Measurements from ENCODE around the gene ARL3. TPM values are rescaled to one million over a fixed set of nuclear protein-coding genes. Genes with fewer than 3 reads are reported as not detected.
A peak's percentile ranks its signal among the peaks of the same experiment; 100 is the strongest.

ARL3 gene
- total RNA-seq, 2 donors from 2014 or later: 5.7 to 6.8 TPM

DNA sequence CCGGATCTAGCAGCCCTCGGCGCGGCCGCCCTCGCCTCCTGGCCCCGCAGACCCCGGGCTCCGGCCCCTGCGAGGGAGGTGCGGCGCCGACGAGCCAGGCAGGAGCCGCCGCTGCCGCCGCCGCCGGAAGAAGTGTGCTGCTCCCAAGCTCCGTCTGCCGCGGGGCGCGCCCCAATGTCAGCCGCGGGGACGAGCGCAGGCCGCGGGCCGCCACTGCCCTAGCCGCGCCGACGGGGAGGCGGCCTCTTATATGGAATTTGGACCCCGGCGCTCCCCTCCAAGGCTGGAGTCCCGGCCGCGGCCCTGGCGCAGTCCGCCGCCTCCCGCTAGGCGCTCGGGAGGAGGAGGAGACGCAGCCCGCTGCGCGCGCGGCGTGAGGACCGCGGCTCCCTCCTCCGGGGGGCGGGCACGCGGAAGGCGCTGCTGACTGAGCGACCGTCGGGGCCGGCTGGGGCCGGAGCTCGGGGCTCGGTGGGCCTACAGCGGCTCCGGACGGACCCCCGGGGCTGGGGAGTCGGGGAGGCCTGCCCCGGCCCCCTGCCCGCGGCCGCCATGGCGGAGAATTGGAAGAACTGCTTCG is 70.0 kb downstream of the ARL3 start, which contains the start of gene TRIM8:
Gene TRIM8 (plus strand): TSS at position 414 of the 580 bp plus-strand sequence. CDS start 139 bp downstream, at position 553.
- ATAC-seq (no peak), DNase-seq (ENCODE audit: low spot score in 2 of 2) (peak; percentile 68 to 72)
- Mint-ChIP-seq H3K9me3 (no peaks in the 10 kb centered on the region), H3K36me3 (peaks cover 9 to 23% of the 10 kb centered on the region in 2 donors), H3K27ac (peak within 1 kb of the TSS; percentile 87 to 98)

DNA sequence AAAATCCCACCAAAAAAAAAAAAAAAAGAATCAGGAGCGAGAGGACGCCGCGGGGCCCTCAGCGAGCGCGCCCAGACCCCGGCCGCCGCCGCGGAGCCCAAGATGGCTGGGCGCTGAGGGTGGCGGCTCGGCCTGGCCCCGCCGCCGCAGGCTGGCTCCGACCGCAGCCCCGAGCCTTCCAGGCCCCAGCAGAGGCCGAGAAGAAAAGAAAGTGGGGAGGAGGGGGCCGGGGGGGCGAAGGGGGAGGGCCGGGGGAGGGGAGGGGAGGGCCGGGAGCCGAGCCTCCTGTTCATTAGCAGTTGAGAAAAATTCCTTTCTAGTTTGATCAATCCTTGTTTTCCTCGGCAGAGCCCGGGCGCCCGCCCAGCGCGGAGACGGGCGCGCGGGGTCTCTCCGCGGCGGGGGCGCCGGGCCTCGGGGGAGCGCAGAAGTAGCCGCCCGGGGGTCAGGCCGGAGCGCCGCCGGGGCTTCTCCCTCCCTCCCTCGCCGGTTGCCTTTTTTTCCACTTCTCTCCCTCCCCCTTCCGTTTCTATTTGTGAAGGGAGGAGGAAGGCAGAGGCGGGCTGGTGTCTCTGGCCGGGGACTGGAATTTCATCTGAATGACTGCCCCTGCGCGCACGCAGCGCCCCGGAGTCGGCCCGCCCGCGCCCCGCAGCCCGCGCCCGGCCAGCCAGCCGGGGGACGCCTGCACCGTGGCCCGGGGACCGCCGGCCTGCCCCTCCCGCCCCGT is 70.7 kb downstream of the ARL3 start:
- Mint-ChIP-seq H3K36me3 (peaks cover 9 to 23% of the 10 kb centered on the region in 2 donors), H3K9me3 (no peaks in the 10 kb centered on the region), H3K27ac (peak overlapping the region; percentile 81 to 91)
- DNase-seq (ENCODE audit: low spot score in 2 of 2) (peak in 1 of 2 donors; percentile 70), ATAC-seq (no peak)

- ATAC-seq (no peak), DNase-seq (ENCODE audit: low spot score in 2 of 2) (peak in 1 of 2 donors; percentile 22)
- H3K36me3 Mint-ChIP-seq: peaks cover 9 to 23% of the 10 kb centered on the region in 2 donors
- H3K27ac Mint-ChIP-seq: peak overlapping the region; percentile 81 to 91
- no peaks in the 10 kb centered on the region for H3K9me3 Mint-ChIP-seq
Observed at GRCh38 chr10:102642736-102643335, 71.4 kb downstream of the ARL3 start.

GRCh38 chr10:102641880-102642735 is 72.1 kb downstream of the ARL3 start:
- ATAC-seq: peak; percentile 72 to 73
- Mint-ChIP-seq H3K36me3 (peaks cover 9 to 23% of the 10 kb centered on the region in 2 donors), H3K27ac (peak overlapping the region; percentile 86 to 93), H3K9me3 (no peaks in the 10 kb centered on the region)
- DNase-seq (ENCODE audit: low spot score in 2 of 2): peak; percentile 92 to 97

DNA sequence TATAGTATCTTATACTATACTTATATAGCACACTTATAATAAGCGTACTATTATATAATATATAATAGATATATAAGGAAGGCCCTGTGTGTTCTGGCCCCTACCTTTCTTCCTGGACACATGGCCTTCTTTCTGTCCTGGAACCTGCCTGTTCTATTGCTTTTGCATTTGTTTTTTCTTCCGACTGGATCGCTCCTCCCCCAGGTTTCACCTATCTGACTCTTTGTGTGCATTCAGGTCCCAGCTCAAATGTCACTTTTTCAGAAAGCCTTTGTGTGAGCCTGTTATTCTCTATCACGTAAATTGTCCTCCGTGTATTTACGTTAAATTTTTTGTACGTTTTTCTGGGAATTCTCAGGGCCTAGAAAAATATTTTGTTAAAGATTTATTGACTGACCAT is 72.8 kb downstream of the ARL3 start:
- DNase-seq (ENCODE audit: low spot score in 2 of 2) (no peak), ATAC-seq (no peak)
- Mint-ChIP-seq H3K9me3 (no peaks in the 10 kb centered on the region), H3K36me3 (peaks cover 9 to 18% of the 10 kb centered on the region in 2 donors), H3K27ac (peak overlapping the region; percentile 86 to 93)

DNA sequence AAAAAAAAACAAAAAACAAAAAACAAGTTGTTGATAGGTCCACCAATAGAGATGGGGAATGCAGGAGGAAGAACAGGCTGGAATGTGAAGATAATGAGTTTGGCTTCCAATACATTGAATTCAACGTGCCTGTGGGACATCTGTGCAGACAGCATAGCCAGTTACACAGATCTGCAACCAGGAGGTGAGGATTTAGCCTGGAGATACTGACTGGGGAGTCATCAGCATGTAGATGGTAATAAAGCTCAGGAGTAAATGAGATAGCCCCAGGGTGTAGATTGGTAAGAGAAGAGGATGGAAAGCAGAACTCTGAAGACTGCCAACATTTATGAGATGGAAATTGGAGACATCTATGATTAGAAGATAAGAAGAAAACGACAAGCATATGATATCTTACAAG is 74.7 kb downstream of the ARL3 start:
- Mint-ChIP-seq H3K9me3 (no peaks in the 10 kb centered on the region), H3K36me3 (no peaks in the 10 kb centered on the region), H3K27ac (no peak overlapping the region)
- ATAC-seq (no peak), DNase-seq (ENCODE audit: low spot score in 2 of 2) (no peak)

GRCh38 chr10:102635377-102635776 is 78.8 kb downstream of the ARL3 start:
- Mint-ChIP-seq H3K9me3 (no peaks in the 10 kb centered on the region), H3K36me3 (no peaks in the 10 kb centered on the region), H3K27ac (no peak overlapping the region)
- DNase-seq (ENCODE audit: low spot score in 2 of 2) (no peak), ATAC-seq (peak; percentile 17 to 49)

DNA sequence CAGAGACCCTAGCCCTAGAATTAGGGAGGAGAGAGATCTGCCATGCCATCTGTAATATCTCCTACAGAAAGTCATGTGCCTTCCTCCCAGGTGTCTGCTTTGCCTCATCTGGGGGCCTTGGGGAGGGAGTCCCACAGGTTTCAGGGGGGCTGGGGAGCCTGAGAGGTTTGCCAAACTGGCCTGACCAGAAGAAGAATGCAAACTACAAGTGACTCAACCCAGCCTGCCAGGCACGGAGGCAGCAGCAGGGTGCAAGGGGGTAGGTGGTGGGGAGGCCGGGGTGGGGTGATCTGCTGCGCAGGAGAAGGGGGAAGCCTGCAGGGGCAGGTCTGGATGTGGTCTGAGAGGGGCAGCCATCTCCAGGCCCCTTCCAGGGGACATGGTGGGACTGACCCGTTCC is 79.5 kb downstream of the ARL3 start:
- DNase-seq (ENCODE audit: low spot score in 2 of 2): no peak
- Mint-ChIP-seq H3K9me3 (no peaks in the 10 kb centered on the region), H3K27ac (peak overlapping the region; percentile 22 to 80), H3K36me3 (no peaks in the 10 kb centered on the region)
- no peak for ATAC-seq

DNA sequence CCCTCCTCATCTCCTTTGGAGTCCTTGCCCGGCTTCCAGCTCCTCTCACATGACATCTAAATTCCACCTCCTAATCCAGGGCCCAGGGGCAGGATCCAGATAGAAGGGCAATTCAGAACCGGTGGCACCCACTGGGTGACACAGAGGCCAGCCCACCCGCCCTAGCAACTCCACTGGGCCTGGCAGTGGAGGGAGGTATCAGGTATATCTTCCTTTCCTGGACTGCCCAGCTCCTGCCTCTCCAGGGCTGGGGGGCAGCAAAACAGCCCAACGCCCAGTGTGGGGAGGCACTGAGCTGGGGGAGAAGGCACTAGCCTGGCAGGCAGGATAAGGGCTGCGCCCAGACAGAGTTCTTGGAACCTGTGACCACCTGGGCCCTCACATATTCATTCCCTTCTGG is 80.3 kb downstream of the ARL3 start:
- Mint-ChIP-seq H3K9me3 (no peaks in the 10 kb centered on the region), H3K36me3 (no peaks in the 10 kb centered on the region), H3K27ac (peak overlapping the region; percentile 80 to 92)
- DNase-seq (ENCODE audit: low spot score in 2 of 2) (no peak), ATAC-seq (no peak)

- peak overlapping the region; percentile 80 to 92 for H3K27ac Mint-ChIP-seq
- H3K36me3 Mint-ChIP-seq: no peaks in the 10 kb centered on the region
- ATAC-seq: peak; percentile 48 to 76
- no peak for DNase-seq (ENCODE audit: low spot score in 2 of 2)
- H3K9me3 Mint-ChIP-seq: no peaks in the 10 kb centered on the region
Observed at GRCh38 chr10:102633287-102633686, 80.9 kb downstream of the ARL3 start.

DNA sequence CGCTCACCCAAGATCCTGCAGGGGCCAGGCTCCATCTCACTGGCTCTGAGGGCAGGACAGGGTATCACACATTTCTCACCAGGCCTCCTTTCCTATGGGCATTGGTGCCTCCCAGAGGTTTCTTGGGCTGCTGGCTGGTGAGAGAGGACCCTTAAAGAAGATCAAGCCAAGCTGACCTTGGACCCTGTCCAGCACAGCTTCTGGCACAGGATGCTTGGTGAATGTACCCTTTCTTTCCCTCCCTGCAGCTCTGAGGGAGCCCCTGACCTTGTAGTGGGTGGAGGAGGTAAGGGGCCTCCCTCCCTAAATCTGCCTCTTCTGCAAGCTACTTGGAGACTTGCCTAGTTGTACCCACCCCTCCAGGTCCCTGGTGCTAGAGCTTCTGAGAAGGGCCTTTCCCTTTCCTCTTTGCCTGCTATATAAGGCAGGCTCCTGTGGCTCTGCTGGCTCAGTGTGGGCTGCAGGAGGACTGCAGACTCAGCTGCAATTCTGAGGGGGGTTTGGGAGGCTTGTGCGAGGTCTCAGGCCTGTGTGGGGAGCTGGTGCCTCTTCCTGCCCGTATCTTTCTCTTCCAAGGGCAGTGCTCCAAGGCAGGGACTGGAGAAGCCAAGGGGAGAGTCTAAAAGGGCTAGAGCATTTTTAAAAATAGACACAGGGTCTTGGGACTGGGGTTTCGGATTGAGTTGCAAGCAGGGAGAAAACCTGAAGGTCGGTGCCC is 81.6 kb downstream of the ARL3 start:
- ATAC-seq: peak in 1 of 2 donors; percentile 45
- Mint-ChIP-seq H3K36me3 (no peaks in the 10 kb centered on the region), H3K27ac (peak overlapping the region; percentile 46 to 77), H3K9me3 (no peaks in the 10 kb centered on the region)
- no peak for DNase-seq (ENCODE audit: low spot score in 2 of 2)

DNA sequence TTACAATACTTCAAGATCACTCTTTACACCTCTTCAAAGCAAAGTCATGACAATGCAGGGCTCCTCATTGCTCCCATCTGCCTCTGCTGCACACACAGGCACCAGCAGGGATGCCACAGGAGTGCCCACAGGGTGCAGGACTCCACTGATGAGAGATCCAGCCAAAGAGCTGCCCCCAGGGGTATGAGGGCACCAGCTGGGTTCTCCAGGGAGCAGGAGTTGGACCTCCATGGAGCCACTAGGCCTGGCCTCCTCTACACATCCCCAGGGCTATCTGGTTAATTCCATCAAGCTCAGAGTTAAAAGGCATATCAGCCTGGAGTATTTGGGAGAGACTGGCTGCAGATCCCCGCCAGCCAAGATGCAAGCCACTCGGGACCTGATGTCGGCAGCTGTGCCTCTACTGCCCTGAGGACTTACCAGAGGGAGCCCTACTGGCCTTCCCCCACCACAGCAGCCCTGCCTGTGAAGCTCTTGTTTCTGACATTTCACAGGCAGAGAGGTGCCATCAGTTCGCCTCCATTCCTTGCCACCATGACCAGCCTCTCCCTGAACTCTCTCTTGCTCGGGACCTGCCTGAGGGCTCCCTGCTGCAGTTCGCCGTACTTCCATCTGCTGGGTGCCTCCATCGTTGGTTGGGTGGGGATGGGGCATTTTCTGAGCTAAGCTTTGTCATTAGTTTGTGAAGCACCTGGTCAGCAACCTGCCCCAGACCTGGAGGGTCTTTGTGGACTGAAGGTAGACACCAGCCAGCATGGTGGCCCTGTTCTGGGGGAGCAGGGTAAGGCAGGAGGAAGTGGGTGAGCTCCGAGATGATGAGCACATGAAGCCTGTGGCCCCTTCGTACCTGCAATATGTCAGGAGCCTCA is 82.4 kb downstream of the ARL3 start:
- no peaks in the 10 kb centered on the region for H3K36me3 Mint-ChIP-seq
- peak overlapping the region; percentile 46 to 77 for H3K27ac Mint-ChIP-seq
- ATAC-seq: no peak

GRCh38 chr10:102630663-102631062 is 83.5 kb downstream of the ARL3 start:
- H3K36me3 Mint-ChIP-seq: no peaks in the 10 kb centered on the region
- DNase-seq (ENCODE audit: low spot score in 2 of 2) (no peak), ATAC-seq (no peak)
- peak overlapping the region; percentile 28 to 73 for H3K27ac Mint-ChIP-seq
- H3K9me3 Mint-ChIP-seq: no peaks in the 10 kb centered on the region

More for the DNA sequence above, 82.4 kb downstream of the ARL3 start:
- no peak for DNase-seq (ENCODE audit: low spot score in 2 of 2)
- H3K9me3 Mint-ChIP-seq: no peaks in the 10 kb centered on the region

GRCh38 chr10:102629661-102630614 is 84.3 kb downstream of the ARL3 start:
- ATAC-seq (no peak), DNase-seq (ENCODE audit: low spot score in 2 of 2) (no peak)
- no peaks in the 10 kb centered on the region for H3K9me3 Mint-ChIP-seq
- peak overlapping the region; percentile 28 to 73 for H3K27ac Mint-ChIP-seq
- no peaks in the 10 kb centered on the region for H3K36me3 Mint-ChIP-seq

Data from activated naive CD4-positive, alpha-beta T cell treated with anti-CD3 and anti-CD28 coated beads, Interleukin-2, amount 50 U/mL, for 72 hours (primary cell).